ENCODE data around the gene HAGHL. TPM values are rescaled to one million over a fixed set of nuclear protein-coding genes. Genes with fewer than 3 reads are reported as not detected.

HAGHL gene
- total RNA-seq, 2 donors from 2014 or later, result 6.4 to 8.1 TPM

DNA sequence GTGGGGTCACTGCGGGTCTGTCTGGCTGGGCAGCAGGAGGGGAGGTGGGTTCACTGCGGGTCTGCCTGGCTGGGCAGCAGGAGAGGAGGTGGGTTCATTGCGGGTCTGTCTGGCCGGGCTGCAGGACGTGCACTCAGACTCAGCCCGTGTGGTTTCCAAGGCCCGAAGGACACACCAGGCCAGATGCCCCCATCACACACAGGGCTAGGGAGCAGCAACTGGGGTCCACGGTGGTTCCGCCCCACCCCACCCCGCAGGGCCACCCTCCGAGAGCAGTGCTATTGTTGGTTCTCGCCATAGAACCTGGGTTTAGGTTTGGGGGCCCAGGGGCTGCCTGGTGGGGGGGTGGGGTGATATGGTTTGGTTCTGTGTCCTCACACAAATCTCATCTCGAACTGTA, 19.7 kb downstream of the HAGHL start:
- H3K4me1 ChIP-seq (ENCODE audit: control insufficient read depth in 1 of 2, low read depth in 2 of 2), result no peaks in the 10 kb centered on the region
- DNase-seq (ENCODE audit: low spot score) (no peak), ATAC-seq (ENCODE audit: insufficient number of reproducible peaks, low FRiP score, low read depth) (no peak)
- H3K9me3 ChIP-seq, result no peaks in the 10 kb centered on the region
- H3K27ac ChIP-seq, result no peak overlapping the region
- H3K4me3 ChIP-seq, result no peak overlapping the region
- TF ChIP-seq, protein P1, sequence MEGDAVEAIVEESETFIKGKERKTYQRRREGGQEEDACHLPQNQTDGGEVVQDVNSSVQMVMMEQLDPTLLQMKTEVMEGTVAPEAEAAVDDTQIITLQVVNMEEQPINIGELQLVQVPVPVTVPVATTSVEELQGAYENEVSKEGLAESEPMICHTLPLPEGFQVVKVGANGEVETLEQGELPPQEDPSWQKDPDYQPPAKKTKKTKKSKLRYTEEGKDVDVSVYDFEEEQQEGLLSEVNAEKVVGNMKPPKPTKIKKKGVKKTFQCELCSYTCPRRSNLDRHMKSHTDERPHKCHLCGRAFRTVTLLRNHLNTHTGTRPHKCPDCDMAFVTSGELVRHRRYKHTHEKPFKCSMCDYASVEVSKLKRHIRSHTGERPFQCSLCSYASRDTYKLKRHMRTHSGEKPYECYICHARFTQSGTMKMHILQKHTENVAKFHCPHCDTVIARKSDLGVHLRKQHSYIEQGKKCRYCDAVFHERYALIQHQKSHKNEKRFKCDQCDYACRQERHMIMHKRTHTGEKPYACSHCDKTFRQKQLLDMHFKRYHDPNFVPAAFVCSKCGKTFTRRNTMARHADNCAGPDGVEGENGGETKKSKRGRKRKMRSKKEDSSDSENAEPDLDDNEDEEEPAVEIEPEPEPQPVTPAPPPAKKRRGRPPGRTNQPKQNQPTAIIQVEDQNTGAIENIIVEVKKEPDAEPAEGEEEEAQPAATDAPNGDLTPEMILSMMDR (IDR thresholded peaks at IDR 0.05), result no peak
- no peaks in the 10 kb centered on the region for H3K27me3 ChIP-seq (replicated peaks; ENCODE audit: insufficient read depth)
- H3K36me3 ChIP-seq, result no peaks in the 10 kb centered on the region

DNA sequence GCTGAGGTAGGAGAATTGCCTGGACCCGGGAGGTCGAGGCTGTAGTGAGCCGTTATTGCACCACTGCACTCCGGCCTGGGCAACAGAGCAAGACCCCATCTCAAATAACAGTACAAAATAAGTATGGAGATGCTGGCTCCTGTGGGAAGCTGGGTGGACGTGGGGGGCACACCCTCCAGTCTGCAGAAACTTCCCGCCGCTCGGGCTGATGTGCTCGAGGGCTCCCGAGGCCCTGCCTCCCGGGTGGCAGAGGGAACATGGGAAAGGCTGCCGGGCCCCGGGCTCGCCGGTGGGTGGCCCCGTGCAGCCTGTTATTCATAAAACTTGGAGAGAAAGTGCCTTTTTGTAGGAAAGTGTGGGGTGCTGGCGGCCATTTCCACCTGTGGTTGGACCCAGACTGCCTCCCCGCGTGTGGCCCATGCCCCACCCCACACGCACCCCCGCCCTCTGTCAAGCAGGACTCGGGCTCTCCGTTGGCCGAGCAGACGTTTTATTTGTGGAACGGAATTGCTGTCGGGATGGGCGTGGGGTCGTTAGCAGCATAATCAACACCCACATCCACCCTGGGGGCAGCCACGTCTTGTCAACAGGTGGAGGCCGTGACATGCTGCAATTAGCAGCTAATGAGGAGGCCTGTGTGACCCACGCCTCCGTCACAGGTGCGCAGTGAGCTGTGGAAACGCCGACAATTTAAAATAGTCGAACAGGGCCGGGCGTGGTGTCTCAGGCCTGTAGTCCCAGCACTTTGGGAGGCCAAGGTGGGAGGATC, 21.3 kb downstream of the HAGHL start:
- H3K4me3 ChIP-seq, result no peak overlapping the region
- H3K9me3 ChIP-seq, result no peaks in the 10 kb centered on the region
- H3K4me1 ChIP-seq (ENCODE audit: control insufficient read depth in 1 of 2, low read depth in 2 of 2), result no peaks in the 10 kb centered on the region
- H3K27ac ChIP-seq, result no peak overlapping the region
- DNase-seq (ENCODE audit: low spot score) (no peak), ATAC-seq (ENCODE audit: insufficient number of reproducible peaks, low FRiP score, low read depth) (no peak)
- no peaks in the 10 kb centered on the region for H3K27me3 ChIP-seq (replicated peaks; ENCODE audit: insufficient read depth)
- TF ChIP-seq, protein P1 (IDR thresholded peaks at IDR 0.05), result no peak
- H3K36me3 ChIP-seq, result no peaks in the 10 kb centered on the region

DNA sequence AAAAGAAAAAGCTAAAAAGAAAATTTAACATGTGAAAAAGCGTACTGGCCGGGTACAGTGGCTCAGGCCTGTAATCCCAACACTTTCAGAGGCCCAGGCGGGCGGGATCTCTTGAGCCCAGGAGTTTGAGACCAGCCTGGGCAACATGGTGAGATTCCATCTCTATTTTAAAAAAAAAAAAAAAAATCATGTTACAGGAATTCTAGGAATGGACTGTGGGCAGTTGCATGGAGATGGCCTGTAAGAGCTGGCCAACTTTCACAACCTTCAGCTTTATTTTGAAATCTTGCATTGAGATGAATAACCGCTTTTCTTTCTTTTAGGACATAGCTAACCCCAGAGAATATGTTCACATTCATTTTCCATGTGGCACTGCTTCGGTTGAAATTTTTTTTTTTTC, 22.1 kb downstream of the HAGHL start:
- Histone ChIP-seq H3K27me3 (replicated peaks; ENCODE audit: insufficient read depth) (no peaks in the 10 kb centered on the region), H3K4me1 (ENCODE audit: control insufficient read depth in 1 of 2, low read depth in 2 of 2) (no peaks in the 10 kb centered on the region), H3K4me3 (no peak overlapping the region), H3K36me3 (no peaks in the 10 kb centered on the region), H3K27ac (no peak overlapping the region), H3K9me3 (no peaks in the 10 kb centered on the region)
- DNase-seq (ENCODE audit: low spot score) (no peak), ATAC-seq (ENCODE audit: insufficient number of reproducible peaks, low FRiP score, low read depth) (no peak)
- TF ChIP-seq, protein P1 (IDR thresholded peaks at IDR 0.05), result no peak

DNA sequence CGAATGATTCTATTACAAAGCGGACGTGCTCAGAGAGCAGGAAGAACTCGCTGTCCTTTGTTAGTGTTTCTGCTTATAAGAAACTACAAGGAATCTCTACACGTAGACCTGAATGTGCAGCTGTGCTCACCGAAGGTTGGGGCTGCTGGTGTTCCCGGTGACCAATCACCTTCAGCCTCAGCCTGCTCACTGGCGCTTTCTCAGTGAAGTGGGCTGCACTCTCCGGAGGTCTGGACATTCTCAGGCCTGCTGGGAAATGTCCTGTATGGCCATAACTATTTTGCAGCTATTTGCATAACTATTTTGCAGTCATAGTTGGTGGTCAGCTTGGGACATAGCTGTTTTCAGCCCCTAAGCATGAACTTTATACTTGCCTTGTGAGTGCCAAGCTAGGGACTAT, 23.6 kb downstream of the HAGHL start:
- H3K27ac ChIP-seq, result no peak overlapping the region

DNA sequence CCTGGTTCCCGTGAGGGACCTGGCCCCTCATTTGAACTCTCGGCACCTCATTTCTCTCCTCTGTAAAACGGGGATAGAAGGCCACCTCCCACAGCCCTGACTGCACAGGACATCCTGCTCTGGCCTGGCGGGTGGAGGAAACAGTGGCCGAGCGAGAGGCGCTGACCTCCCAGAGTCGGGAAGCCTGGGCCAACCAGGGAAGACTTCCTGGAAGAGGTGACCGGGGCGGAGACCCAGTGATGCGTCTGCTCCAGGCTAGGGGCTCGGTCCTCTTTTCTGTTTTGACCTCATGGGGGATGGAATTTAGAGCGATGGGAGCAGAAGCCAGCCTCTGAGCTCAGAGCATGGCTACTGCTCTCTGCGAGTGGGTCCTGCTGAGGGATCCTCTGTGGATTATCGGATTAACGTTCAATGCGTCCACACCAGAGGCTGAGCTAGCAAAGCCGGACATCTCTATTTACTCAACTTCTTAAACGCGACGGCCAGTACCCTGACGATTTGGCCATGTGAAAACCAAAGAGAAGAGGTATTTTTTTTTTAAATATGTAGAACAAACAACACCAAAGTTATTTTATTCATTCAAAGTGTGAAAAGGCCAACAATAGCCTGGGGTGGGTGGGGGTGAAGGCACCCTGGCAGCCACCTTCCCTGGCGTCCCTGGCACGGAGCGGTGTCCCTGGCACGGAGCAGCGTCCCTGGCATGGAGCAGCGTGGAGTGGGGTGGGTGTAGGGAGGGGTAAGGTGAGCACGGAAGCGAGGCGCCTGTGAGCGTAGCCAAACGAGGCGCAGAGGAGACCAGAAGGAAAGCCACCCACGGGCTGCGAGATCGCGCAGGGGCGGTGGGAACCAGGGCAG, 24.5 kb downstream of the HAGHL start:
- H3K27ac ChIP-seq, result no peak overlapping the region

More for the DNA sequence above, 23.6 kb downstream of the HAGHL start:
- Histone ChIP-seq H3K9me3 (no peaks in the 10 kb centered on the region), H3K36me3 (no peaks in the 10 kb centered on the region), H3K4me1 (ENCODE audit: control insufficient read depth in 1 of 2, low read depth in 2 of 2) (no peaks in the 10 kb centered on the region), H3K27me3 (replicated peaks; ENCODE audit: insufficient read depth) (no peaks in the 10 kb centered on the region), H3K4me3 (no peak overlapping the region)
- TF ChIP-seq, protein P1 (IDR thresholded peaks at IDR 0.05), result no peak
- DNase-seq (ENCODE audit: low spot score) (no peak), ATAC-seq (ENCODE audit: insufficient number of reproducible peaks, low FRiP score, low read depth) (no peak)

More for the DNA sequence above, 24.5 kb downstream of the HAGHL start:
- H3K4me1 ChIP-seq (ENCODE audit: control insufficient read depth in 1 of 2, low read depth in 2 of 2), result no peaks in the 10 kb centered on the region
- no peaks in the 10 kb centered on the region for H3K27me3 ChIP-seq (replicated peaks; ENCODE audit: insufficient read depth)
- H3K9me3 ChIP-seq, result no peaks in the 10 kb centered on the region
- no peak for ATAC-seq (ENCODE audit: insufficient number of reproducible peaks, low FRiP score, low read depth)
- H3K4me3 ChIP-seq, result no peak overlapping the region
- H3K36me3 ChIP-seq, result no peaks in the 10 kb centered on the region
- TF ChIP-seq, protein P1 (IDR thresholded peaks at IDR 0.05), result no peak
- no peak for DNase-seq (ENCODE audit: low spot score)

Data from thoracic aorta (tissue), 2 donors.